Panc1 (cell line): ENCODE measurements around the gene TMEM129. TPM values are rescaled to one million over a fixed set of nuclear protein-coding genes. Genes with fewer than 3 reads are reported as not detected.

Source experiments
- ATAC-seq: fragments of 200-7000 bp; cut with Tn5 transposase; 2 replicates; pipeline ENCODE4 v1.9.1; 2020; ENCODE audit warnings: mild to moderate bottlenecking, moderate library complexity
- BruUV-seq: library from RNA; stranded (reverse); fragments of 400-500 nt; replicated peaks from 2 replicates; lab custom pipeline; 2021; lab: Mats Ljungman, UMichigan
- CTCF ChIA-PET: fragments of 300-600 bp; sonication (Branson Sonifier 250); formaldehyde crosslinking; loops from one replicate; lab custom pipeline; 2022; ENCODE audit warnings: antibody characterized with exemption; lab: Charles Lee
- POLR2A ChIA-PET: fragments of 300-600 bp; sonication (Branson Sonifier 250); formaldehyde crosslinking; loops from one replicate; lab custom pipeline; 2022; ENCODE audit warnings: antibody characterized with exemption; lab: Charles Lee
- DNase-seq: peaks from one replicate; pipeline ENCODE4 v3.0.0-alpha.2; 2010; ENCODE audit warnings: low read depth, low spot score
- H3K27ac ChIP-seq: 2 replicates; pipeline ENCODE4 v1.5.1; 2011; ENCODE audit warnings: mild to moderate bottlenecking, low read length, inconsistent platforms
- H3K27me3 ChIP-seq: fragments of 200-500 bp; sonication (Bioruptor generic); 2 replicates; pipeline ENCODE4 v1.6.0; 2014; ENCODE audit warnings: low read length, inconsistent platforms; ENCODE audit not compliant: control insufficient read depth, insufficient read depth
- H3K36me3 ChIP-seq: fragments of 200-500 bp; sonication (Bioruptor generic); 2 replicates; pipeline ENCODE4 v1.5.1; 2014; ENCODE audit warnings: inconsistent platforms, mild to moderate bottlenecking, low read length, moderate library complexity; ENCODE audit not compliant: control insufficient read depth, insufficient read depth
- H3K4me1 ChIP-seq: 2 replicates; pipeline ENCODE4 v1.5.1; 2011; ENCODE audit warnings: inconsistent platforms, mild to moderate bottlenecking, low read length, moderate library complexity; ENCODE audit not compliant: control insufficient read depth, insufficient read depth
- H3K4me3 ChIP-seq, 2 experiments: 2 replicates each; pipeline ENCODE4 v1.5.1; 2011 to 2012; ENCODE audit warnings: low read depth in 2 of 2, low read length in 2 of 2, mild to moderate bottlenecking in 2 of 2, inconsistent platforms in 1 of 2, moderate library complexity in 1 of 2
- H3K9me3 ChIP-seq: fragments of 200-500 bp; sonication (Bioruptor generic); 2 replicates; pipeline ENCODE4 v1.5.1; 2014; ENCODE audit warnings: low read depth, mild to moderate bottlenecking, inconsistent platforms, low read length, moderate library complexity; ENCODE audit not compliant: control insufficient read depth, insufficient read depth
- POLR2AphosphoS5 ChIP-seq: IDR thresholded peaks from 2 replicates; pipeline ENCODE4 v1.6.1; 2012; ENCODE audit warnings: mild to moderate bottlenecking, low read depth, low read length, moderate library complexity
- SIN3A ChIP-seq: IDR thresholded peaks from 2 replicates; pipeline ENCODE4 v1.6.1; 2012; ENCODE audit warnings: low read depth, mild to moderate bottlenecking, low read length, moderate library complexity, borderline replicate concordance; ENCODE audit not compliant: insufficient read depth
- TCF7L2 ChIP-seq: IDR thresholded peaks from 2 replicates; pipeline ENCODE4 v1.6.1; 2011; ENCODE audit warnings: mild to moderate bottlenecking, low read depth, low read length, inconsistent platforms
- in situ Hi-C: cut with HindIII; loops from 2 replicates; pipeline ENCODE4 v1.10.0; 2016; ENCODE audit warnings: low sequenced_read_pairs, low pct_unique_long_range_greater_than_20kb
- intact Hi-C: fragments of 100-400 bp; cut with micrococcal nuclease; formaldehyde crosslinking; loops from one replicate; pipeline ENCODE4 v1.10.0; 2022; ENCODE audit not compliant: unreplicated experiment
- total RNA-seq: library from RNA; stranded (reverse); gene quantifications from one replicate; pipeline ENCODE4 v1.2.1, GENCODE V29; 2021; ENCODE audit not compliant: unreplicated experiment
- TF ChIP-seq, protein P1 (sequence below): fragments of 450-650 bp; IDR thresholded peaks from 2 replicates; pipeline ENCODE4 v1.5.1; 2017; ENCODE audit warnings: mild to moderate bottlenecking
- TF ChIP-seq, protein P2 (sequence below), 2 experiments: IDR thresholded peaks; 2 replicates each; pipeline ENCODE4 v1.6.1; 2011 to 2012; ENCODE audit warnings: low read depth in 2 of 2, control low read depth in 1 of 2, low read length in 1 of 2, mild to moderate bottlenecking in 1 of 2, moderate library complexity in 1 of 2; ENCODE audit not compliant: insufficient read depth in 1 of 2

TMEM129 gene
- total RNA-seq, 1 experiment from 2014 or later = 32.6 TPM

DNA sequence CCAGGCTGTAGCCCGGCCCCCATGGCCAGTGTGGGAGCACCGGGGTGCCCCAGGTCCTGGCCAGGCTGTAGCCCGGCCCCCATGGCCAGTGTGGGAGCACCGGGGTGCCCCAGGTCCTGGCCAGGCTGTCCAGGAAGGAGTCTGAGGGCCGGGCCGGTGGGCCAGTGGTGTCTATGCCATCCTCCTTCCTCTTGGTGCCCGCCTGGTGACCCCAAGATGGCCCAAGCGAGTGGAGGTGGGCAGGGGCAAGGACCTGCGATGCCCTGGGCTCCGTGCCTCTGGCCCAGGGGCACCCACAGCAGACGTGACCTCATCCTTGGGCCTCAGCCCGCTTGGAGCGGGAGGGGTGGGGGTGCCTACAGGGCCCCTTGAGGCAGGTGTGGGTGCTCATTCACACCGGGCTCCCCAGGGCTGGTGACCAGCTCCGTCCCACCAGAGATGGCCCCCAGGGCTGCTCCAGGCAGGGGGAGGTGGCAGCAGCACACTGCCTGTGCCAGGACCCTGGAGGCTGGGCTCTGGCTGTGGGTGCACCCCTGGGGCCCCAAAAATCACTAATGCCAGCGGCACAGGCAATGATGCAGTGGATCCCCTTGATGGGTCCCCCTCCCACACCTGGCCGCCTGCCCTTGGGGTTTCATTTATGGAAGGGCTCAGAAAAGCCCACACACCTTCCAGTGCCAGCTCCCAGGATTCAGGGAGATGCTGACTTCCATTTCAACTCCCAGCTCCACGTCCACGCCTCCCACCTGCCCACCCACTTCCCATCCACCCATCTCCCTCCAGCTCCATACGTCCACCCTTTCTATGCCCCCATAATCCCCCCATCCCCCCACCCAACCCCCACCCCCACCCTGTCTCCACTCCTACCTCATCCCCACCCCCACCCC is 36.0 kb upstream of the TMEM129 start:
- TF ChIP-seq SIN3A = no peak
- no peak for TF ChIP-seq POLR2AphosphoS5
- TF ChIP-seq, protein P1, sequence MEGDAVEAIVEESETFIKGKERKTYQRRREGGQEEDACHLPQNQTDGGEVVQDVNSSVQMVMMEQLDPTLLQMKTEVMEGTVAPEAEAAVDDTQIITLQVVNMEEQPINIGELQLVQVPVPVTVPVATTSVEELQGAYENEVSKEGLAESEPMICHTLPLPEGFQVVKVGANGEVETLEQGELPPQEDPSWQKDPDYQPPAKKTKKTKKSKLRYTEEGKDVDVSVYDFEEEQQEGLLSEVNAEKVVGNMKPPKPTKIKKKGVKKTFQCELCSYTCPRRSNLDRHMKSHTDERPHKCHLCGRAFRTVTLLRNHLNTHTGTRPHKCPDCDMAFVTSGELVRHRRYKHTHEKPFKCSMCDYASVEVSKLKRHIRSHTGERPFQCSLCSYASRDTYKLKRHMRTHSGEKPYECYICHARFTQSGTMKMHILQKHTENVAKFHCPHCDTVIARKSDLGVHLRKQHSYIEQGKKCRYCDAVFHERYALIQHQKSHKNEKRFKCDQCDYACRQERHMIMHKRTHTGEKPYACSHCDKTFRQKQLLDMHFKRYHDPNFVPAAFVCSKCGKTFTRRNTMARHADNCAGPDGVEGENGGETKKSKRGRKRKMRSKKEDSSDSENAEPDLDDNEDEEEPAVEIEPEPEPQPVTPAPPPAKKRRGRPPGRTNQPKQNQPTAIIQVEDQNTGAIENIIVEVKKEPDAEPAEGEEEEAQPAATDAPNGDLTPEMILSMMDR = no peak
- no peak for TF ChIP-seq TCF7L2
- TF ChIP-seq, protein P2, sequence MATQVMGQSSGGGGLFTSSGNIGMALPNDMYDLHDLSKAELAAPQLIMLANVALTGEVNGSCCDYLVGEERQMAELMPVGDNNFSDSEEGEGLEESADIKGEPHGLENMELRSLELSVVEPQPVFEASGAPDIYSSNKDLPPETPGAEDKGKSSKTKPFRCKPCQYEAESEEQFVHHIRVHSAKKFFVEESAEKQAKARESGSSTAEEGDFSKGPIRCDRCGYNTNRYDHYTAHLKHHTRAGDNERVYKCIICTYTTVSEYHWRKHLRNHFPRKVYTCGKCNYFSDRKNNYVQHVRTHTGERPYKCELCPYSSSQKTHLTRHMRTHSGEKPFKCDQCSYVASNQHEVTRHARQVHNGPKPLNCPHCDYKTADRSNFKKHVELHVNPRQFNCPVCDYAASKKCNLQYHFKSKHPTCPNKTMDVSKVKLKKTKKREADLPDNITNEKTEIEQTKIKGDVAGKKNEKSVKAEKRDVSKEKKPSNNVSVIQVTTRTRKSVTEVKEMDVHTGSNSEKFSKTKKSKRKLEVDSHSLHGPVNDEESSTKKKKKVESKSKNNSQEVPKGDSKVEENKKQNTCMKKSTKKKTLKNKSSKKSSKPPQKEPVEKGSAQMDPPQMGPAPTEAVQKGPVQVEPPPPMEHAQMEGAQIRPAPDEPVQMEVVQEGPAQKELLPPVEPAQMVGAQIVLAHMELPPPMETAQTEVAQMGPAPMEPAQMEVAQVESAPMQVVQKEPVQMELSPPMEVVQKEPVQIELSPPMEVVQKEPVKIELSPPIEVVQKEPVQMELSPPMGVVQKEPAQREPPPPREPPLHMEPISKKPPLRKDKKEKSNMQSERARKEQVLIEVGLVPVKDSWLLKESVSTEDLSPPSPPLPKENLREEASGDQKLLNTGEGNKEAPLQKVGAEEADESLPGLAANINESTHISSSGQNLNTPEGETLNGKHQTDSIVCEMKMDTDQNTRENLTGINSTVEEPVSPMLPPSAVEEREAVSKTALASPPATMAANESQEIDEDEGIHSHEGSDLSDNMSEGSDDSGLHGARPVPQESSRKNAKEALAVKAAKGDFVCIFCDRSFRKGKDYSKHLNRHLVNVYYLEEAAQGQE (IDR thresholded peaks at IDR 0.05; ENCODE audit: insufficient read depth in 1 of 2, low read depth in 2 of 2, low read length in 1 of 2) = no peak
- H3K27ac ChIP-seq = no peak overlapping the region
- DNase-seq = no peak
- CTCF ChIA-PET = no interaction called here
- in situ Hi-C loops = no loop called here
- H3K9me3 ChIP-seq = no peaks in the 10 kb centered on the region
- H3K36me3 ChIP-seq = no peaks in the 10 kb centered on the region
- BruUV-seq = no TSS peak
- intact Hi-C loops = no loop called here
- no peak for ATAC-seq
- H3K4me1 ChIP-seq = no peaks in the 10 kb centered on the region; the same call in none of the 2 replicates
- no peaks in the 10 kb centered on the region for H3K27me3 ChIP-seq
- no peak overlapping the region for H3K4me3 ChIP-seq
- POLR2A ChIA-PET = no interaction called here

DNA sequence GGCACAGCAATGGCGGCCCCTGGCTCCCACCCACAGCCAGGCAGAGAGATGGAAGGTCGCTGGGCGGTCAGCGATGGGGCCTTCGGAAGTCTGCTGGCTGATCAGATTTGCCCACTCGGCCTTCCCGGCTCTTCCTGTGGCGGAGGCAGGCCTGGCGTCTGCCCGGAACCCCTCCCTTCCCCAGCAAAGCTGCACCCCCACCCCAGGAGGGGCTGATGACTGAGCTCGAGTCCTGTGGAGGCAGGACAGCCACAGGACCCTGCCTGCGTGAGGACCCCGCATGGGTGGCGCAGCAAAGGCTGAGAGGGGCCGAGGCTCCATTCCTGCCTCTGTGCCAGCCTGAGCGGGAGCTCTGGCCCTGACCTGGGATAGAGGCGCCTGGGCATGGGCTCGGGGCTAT is 35.0 kb upstream of the TMEM129 start:
- DNase-seq = no peak

More for the DNA sequence above, 35.0 kb upstream of the TMEM129 start:
- ATAC-seq = no peak
- in situ Hi-C loops (no loop called here), intact Hi-C loops (no loop called here)
- H3K9me3 ChIP-seq = no peaks in the 10 kb centered on the region
- BruUV-seq = no TSS peak
- H3K4me3 ChIP-seq = no peak overlapping the region
- ChIA-PET POLR2A (no interaction called here), CTCF (no interaction called here)
- H3K27me3 ChIP-seq = no peaks in the 10 kb centered on the region
- H3K4me1 ChIP-seq = no peaks in the 10 kb centered on the region; the same call in none of the 2 replicates
- H3K36me3 ChIP-seq = no peaks in the 10 kb centered on the region
- H3K27ac ChIP-seq = no peak overlapping the region
- TF ChIP-seq, protein P2 (IDR thresholded peaks at IDR 0.05; ENCODE audit: insufficient read depth in 1 of 2, low read depth in 2 of 2, low read length in 1 of 2) = no peak
- TF ChIP-seq, protein P1 = no peak
- TF ChIP-seq SIN3A (no peak), POLR2AphosphoS5 (no peak), TCF7L2 (no peak)
